IMR-90 (cell line): ENCODE measurements around the gene SLC4A7. TPM values are rescaled to one million over a fixed set of nuclear protein-coding genes. Genes with fewer than 3 reads are reported as not detected.

ENCODE experiments used
- ATAC-seq: fragments of 200-7000 bp; cut with Tn5 transposase; 2 replicates; pipeline ENCODE4 v1.9.1; 2020; ENCODE audit warnings: low read depth, mild to moderate bottlenecking, moderate library complexity
- BruUV-seq: library from RNA; stranded (reverse); fragments of 400-500 nt; replicated peaks from 2 replicates; lab custom pipeline; 2021; lab: Mats Ljungman, UMichigan
- CTCF ChIA-PET: fragments of 300-600 bp; formaldehyde crosslinking; extraction: SDS; loops from one replicate; lab custom pipeline; 2021; ENCODE audit warnings: antibody characterized with exemption; lab: Yijun Ruan, JAX
- POLR2A ChIA-PET: fragments of 300-600 bp; sonication (Branson Sonifier 250); formaldehyde crosslinking; loops from one replicate; lab custom pipeline; 2022; ENCODE audit warnings: antibody characterized with exemption; ENCODE audit not compliant: unreplicated experiment; lab: Charles Lee
- DNase-seq: peaks from one replicate; pipeline ENCODE4 v3.0.0; 2013
- H2AFZ ChIP-seq: replicated peaks from 2 replicates; pipeline ENCODE3; 2013; ENCODE audit warnings: low read length, mild to moderate bottlenecking; ENCODE audit not compliant: poor library complexity
- H2AK5ac ChIP-seq: 2 replicates; pipeline ENCODE4 v1.6.1; 2013; ENCODE audit warnings: low read depth, low read length, inconsistent platforms
- H2AK9ac ChIP-seq: replicated peaks from 2 replicates; pipeline ENCODE3; 2013; ENCODE audit warnings: mild to moderate bottlenecking, low read depth, low read length, moderate library complexity; ENCODE audit not compliant: poor library complexity
- H2BK120ac ChIP-seq: 2 replicates; pipeline ENCODE4 v1.6.1; 2013; ENCODE audit warnings: low read depth, low read length, inconsistent platforms
- H2BK15ac ChIP-seq: 3 replicates; pipeline ENCODE4 v1.6.1; 2013; ENCODE audit warnings: low read depth, low read length, inconsistent platforms
- H2BK20ac ChIP-seq: 2 replicates; pipeline ENCODE4 v1.6.1; 2013; ENCODE audit warnings: low read depth, mild to moderate bottlenecking, inconsistent platforms, low read length, moderate library complexity
- H2BK5ac ChIP-seq: 2 replicates; pipeline ENCODE4 v1.6.1; 2013; ENCODE audit warnings: mild to moderate bottlenecking, low read depth, low read length, inconsistent platforms; ENCODE audit not compliant: poor library complexity, severe bottlenecking
- H3K14ac ChIP-seq: replicated peaks from 2 replicates; pipeline ENCODE4 v1.6.1; 2013; ENCODE audit warnings: low read depth, low read length, inconsistent platforms
- H3K18ac ChIP-seq: 2 replicates; pipeline ENCODE4 v1.6.1; 2013; ENCODE audit warnings: low read depth, low read length, control low read depth
- H3K23ac ChIP-seq: 2 replicates; pipeline ENCODE4 v1.6.1; 2013; ENCODE audit warnings: low read depth, low read length, inconsistent platforms
- H3K27ac ChIP-seq: 2 replicates; pipeline ENCODE4 v1.5.1; 2013; ENCODE audit warnings: mild to moderate bottlenecking, control low read depth, low read length; ENCODE audit not compliant: insufficient read depth
- H3K27me3 ChIP-seq: 2 replicates; pipeline ENCODE4 v1.6.1; 2013; ENCODE audit warnings: low read length; ENCODE audit not compliant: control insufficient read depth, insufficient read depth
- H3K36me3 ChIP-seq: 2 replicates; pipeline ENCODE4 v1.6.1; 2013; ENCODE audit warnings: low read length, mixed read lengths; ENCODE audit not compliant: control insufficient read depth, insufficient read depth
- H3K4ac ChIP-seq: 2 replicates; pipeline ENCODE4 v1.6.1; 2013; ENCODE audit warnings: low read depth, low read length, inconsistent platforms
- H3K4me1 ChIP-seq: 2 replicates; pipeline ENCODE4 v1.6.1; 2013; ENCODE audit warnings: low read length, mixed read lengths; ENCODE audit not compliant: control insufficient read depth, insufficient read depth
- H3K4me2 ChIP-seq: 2 replicates; pipeline ENCODE4 v1.6.1; 2013; ENCODE audit warnings: low read depth, mild to moderate bottlenecking, control low read depth, low read length, moderate library complexity
- H3K4me3 ChIP-seq: 2 replicates; pipeline ENCODE4 v1.5.1; 2013; ENCODE audit warnings: low read depth, mild to moderate bottlenecking, control low read depth, low read length, moderate library complexity; ENCODE audit not compliant: insufficient read depth
- H3K56ac ChIP-seq: 2 replicates; pipeline ENCODE4 v1.6.1; 2013; ENCODE audit warnings: low read length, inconsistent platforms; ENCODE audit not compliant: insufficient read depth; ENCODE audit errors: extremely low read depth
- H3K79me1 ChIP-seq, 2 experiments: 2 replicates each; pipeline ENCODE4 v1.6.1; 2013; ENCODE audit warnings: low read length in 2 of 2, inconsistent platforms in 1 of 2, low read depth in 1 of 2
- H3K9ac ChIP-seq: 2 replicates; pipeline ENCODE4 v1.6.1; 2013; ENCODE audit warnings: low read depth, low read length, control low read depth
- H3K9me1 ChIP-seq: 2 replicates; pipeline ENCODE4 v1.6.1; 2013; ENCODE audit warnings: low read length, inconsistent platforms; ENCODE audit not compliant: insufficient read depth
- H3K9me3 ChIP-seq: 2 replicates; pipeline ENCODE4 v1.6.1; 2013; ENCODE audit warnings: low read length; ENCODE audit not compliant: control insufficient read depth, insufficient read depth
- H4K20me1 ChIP-seq: 2 replicates; pipeline ENCODE4 v1.6.1; 2013; ENCODE audit warnings: low read length, inconsistent platforms; ENCODE audit not compliant: insufficient read depth
- H4K5ac ChIP-seq: 2 replicates; pipeline ENCODE4 v1.6.1; 2013; ENCODE audit warnings: mild to moderate bottlenecking, low read depth, low read length, control low read depth
- H4K8ac ChIP-seq, 2 experiments: 2 replicates each; pipeline ENCODE4 v1.6.1; 2013; ENCODE audit warnings: low read depth in 2 of 2, low read length in 2 of 2, control low read depth in 1 of 2, inconsistent platforms in 1 of 2
- H4K91ac ChIP-seq: 2 replicates; pipeline ENCODE4 v1.6.1; 2013; ENCODE audit warnings: low read depth, low read length, inconsistent platforms; ENCODE audit not compliant: insufficient read depth
- BHLHE40 ChIP-seq: fragments of 150-350 bp; IDR thresholded peaks from 2 replicates; pipeline ENCODE4 v1.6.1; 2016; ENCODE audit warnings: mild to moderate bottlenecking, low read depth, low read length
- CEBPB ChIP-seq: IDR thresholded peaks from 2 replicates; pipeline ENCODE4 v1.6.1; 2012; ENCODE audit warnings: low read depth, low read length, improper control_type of control experiment
- CHD1 ChIP-seq: IDR thresholded peaks from 2 replicates; pipeline ENCODE4 v1.6.1; 2012; ENCODE audit warnings: low read depth, low read length, improper control_type of control experiment
- FOS ChIP-seq: fragments of 150-350 bp; IDR thresholded peaks from 2 replicates; pipeline ENCODE4 v1.6.1; 2016; ENCODE audit warnings: low read depth, low read length
- MAFK ChIP-seq: IDR thresholded peaks from 2 replicates; pipeline ENCODE4 v1.6.1; 2012; ENCODE audit warnings: low read depth, low read length, improper control_type of control experiment
- MAZ ChIP-seq: IDR thresholded peaks from 2 replicates; pipeline ENCODE4 v1.6.1; 2012; ENCODE audit warnings: low read depth, mild to moderate bottlenecking, low read length, improper control_type of control experiment, moderate library complexity, borderline replicate concordance
- MXI1 ChIP-seq: IDR thresholded peaks from 2 replicates; pipeline ENCODE4 v1.6.1; 2012; ENCODE audit warnings: low read depth, mild to moderate bottlenecking, low read length, moderate library complexity, borderline replicate concordance
- NFE2L2 ChIP-seq: fragments of 150-350 bp; IDR thresholded peaks from 2 replicates; pipeline ENCODE4 v1.6.1; 2016; ENCODE audit warnings: low read depth, mild to moderate bottlenecking, low read length
- POLR2A ChIP-seq: IDR thresholded peaks from 2 replicates; pipeline ENCODE4 v1.6.1; 2012; ENCODE audit warnings: mild to moderate bottlenecking, low read depth, low read length
- RAD21 ChIP-seq: IDR thresholded peaks from 2 replicates; pipeline ENCODE4 v1.6.1; 2012; ENCODE audit warnings: low read length, improper control_type of control experiment
- RCOR1 ChIP-seq: IDR thresholded peaks from 2 replicates; pipeline ENCODE4 v1.6.1; 2012; ENCODE audit warnings: mild to moderate bottlenecking, low read length, improper control_type of control experiment; ENCODE audit not compliant: insufficient replicate concordance
- RFX5 ChIP-seq: IDR thresholded peaks from 2 replicates; pipeline ENCODE4 v1.8.0; 2012; ENCODE audit warnings: low read depth, mild to moderate bottlenecking, low read length, moderate library complexity
- SMC3 ChIP-seq: fragments of 150-350 bp; IDR thresholded peaks from 2 replicates; pipeline ENCODE4 v1.6.1; 2016; ENCODE audit warnings: low read depth, mild to moderate bottlenecking, antibody characterized with exemption, low read length, moderate library complexity
- WGBS, 2 experiments: methylation state at CpG; one replicate each; pipeline versions ENCODE4 v1.1.5 to v1.1.7; 2013; ENCODE audit warnings: missing lambda C conversion rate in 2 of 2; ENCODE audit not compliant: insufficient read length in 1 of 2; ENCODE audit errors: extremely low coverage in 2 of 2; 5-methylcytosine and 5-hydroxymethylcytosine counted together
- dilution Hi-C: fragments of 300-500 bp; cut with HindIII; formaldehyde crosslinking; loops from one replicate; pipeline ENCODE4 v1.14.3; 2018; ENCODE audit warnings: low sequenced_read_pairs; ENCODE audit not compliant: unreplicated experiment
- in situ Hi-C: fragments of 300-500 bp; cut with MboI; formaldehyde crosslinking; loops from 3 replicates; pipeline ENCODE4 v1.14.3; 2019; ENCODE audit warnings: low sequenced_read_pairs, inconsistent platforms, mixed read lengths
- intact Hi-C: fragments of 100-400 bp; cut with micrococcal nuclease; formaldehyde crosslinking; loops from 2 replicates; pipeline ENCODE4 v1.10.0; 2022
- polyA plus RNA-seq, 3 experiments: library from polyadenylated mRNA; depleted of rRNA; stranded (reverse); fragments of >200 nt; gene quantifications; 2 replicates each; pipeline ENCODE4 v1.2.3, GENCODE V29; 2012; ENCODE audit warnings: low replicate concordance in 1 of 3
- total RNA-seq: library from RNA; depleted of rRNA; stranded (reverse); fragments of >200 nt; gene quantifications from 2 replicates; pipeline ENCODE4 v1.2.3, GENCODE V29; 2012
- TF ChIP-seq, protein P1 (sequence below): fragments of 150-350 bp; IDR thresholded peaks from 2 replicates; pipeline ENCODE4 v1.6.1; 2016; ENCODE audit warnings: low read depth, mild to moderate bottlenecking, low read length, moderate library complexity, borderline replicate concordance
- TF ChIP-seq, protein P2 (sequence below): fragments of 150-350 bp; IDR thresholded peaks from 2 replicates; pipeline ENCODE4 v1.6.1; 2017; ENCODE audit warnings: mild to moderate bottlenecking, antibody characterized with exemption, low read length, low read depth
- TF ChIP-seq, protein P3 (sequence below): conservative IDR thresholded peaks from 2 replicates; pipeline ENCODE4 v1.5.1; 2012; ENCODE audit warnings: mild to moderate bottlenecking, low read depth, low read length, improper control_type of control experiment

The SLC4A7 gene
- total and polyA plus RNA-seq, 2 of the 4 experiments (the other 2 are of a cell fraction) = 17.7 to 50.4 TPM

DNA sequence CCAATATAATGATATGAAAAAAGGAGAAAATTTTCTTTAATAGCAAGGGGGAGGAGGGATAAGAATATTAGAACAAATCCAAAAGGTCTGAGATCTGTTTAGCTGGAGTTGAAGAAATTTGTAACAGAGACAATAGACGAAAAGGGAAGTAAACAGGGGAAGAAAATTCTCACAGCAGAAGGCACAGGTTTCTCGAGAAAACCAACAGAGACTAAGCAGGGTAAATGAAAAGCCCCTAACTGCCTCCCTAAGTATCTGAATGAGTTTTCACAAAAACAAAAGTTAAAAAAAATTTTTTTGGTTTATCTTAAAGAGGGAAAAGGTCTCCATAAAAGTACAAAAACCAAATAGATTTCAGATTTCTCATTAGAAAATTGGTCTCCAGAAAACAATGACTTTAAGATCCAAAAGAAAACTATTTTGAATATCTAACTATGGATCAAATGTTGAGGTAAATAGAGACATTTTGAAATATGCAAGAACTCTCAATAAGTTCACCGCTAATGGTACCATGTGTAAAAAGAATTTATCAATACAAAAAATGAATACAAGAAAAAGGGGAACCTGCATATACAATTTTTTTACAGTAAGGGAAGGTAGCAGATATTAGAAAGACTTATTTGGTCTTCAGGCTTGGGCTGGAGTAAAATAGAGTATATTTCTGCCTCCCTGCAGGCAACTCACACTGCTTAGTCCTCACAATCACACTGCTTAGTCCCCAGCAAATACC is 91.1 kb downstream of the SLC4A7 start:
- no peak overlapping the region for H2AFZ ChIP-seq
- WGBS, 2 experiments = no CpG with 5 or more reads among the region's 3 CpGs
- H3K36me3 ChIP-seq = peaks cover 16% of the 10 kb centered on the region
- dilution Hi-C loops = no loop called here
- H4K8ac ChIP-seq = no peak overlapping the region
- no peaks in the 10 kb centered on the region for H3K4me1 ChIP-seq
- no peaks in the 10 kb centered on the region; the same call in 1 of the 2 replicates for H3K9me1 ChIP-seq
- no peak overlapping the region for H2BK20ac ChIP-seq
- H3K27me3 ChIP-seq = no peaks in the 10 kb centered on the region
- H3K79me1 ChIP-seq = peaks cover 6 to 22% of the 10 kb centered on the region in 2 experiments; a peak in 2 of 4 replicates
- in situ Hi-C loops = no loop called here
- no peak overlapping the region for H4K5ac ChIP-seq
- DNase-seq = no peak
- no peak overlapping the region for H2BK120ac ChIP-seq
- no peak overlapping the region for H3K18ac ChIP-seq
- no peak overlapping the region for H3K4me2 ChIP-seq
- no peak overlapping the region for H3K4ac ChIP-seq
- H2BK15ac ChIP-seq = no peak overlapping the region
- no peak overlapping the region for H3K9ac ChIP-seq
- H3K14ac ChIP-seq = no peak overlapping the region
- H3K56ac ChIP-seq = no peak overlapping the region
- H2BK5ac ChIP-seq = no peak overlapping the region
- H3K4me3 ChIP-seq = no peak overlapping the region
- POLR2A ChIA-PET = interaction anchor here (0.6 kb wide), 1 partner anchor 15 kb away, joined by 3 read pairs; no protein-coding TSS in a partner anchor
- no peak overlapping the region for H4K91ac ChIP-seq
- H2AK9ac ChIP-seq = no peak overlapping the region
- H2AK5ac ChIP-seq = no peak overlapping the region
- ATAC-seq = no peak
- TF ChIP-seq NFE2L2 = no peak
- TF ChIP-seq SMC3 = no peak
- TF ChIP-seq, protein P1, sequence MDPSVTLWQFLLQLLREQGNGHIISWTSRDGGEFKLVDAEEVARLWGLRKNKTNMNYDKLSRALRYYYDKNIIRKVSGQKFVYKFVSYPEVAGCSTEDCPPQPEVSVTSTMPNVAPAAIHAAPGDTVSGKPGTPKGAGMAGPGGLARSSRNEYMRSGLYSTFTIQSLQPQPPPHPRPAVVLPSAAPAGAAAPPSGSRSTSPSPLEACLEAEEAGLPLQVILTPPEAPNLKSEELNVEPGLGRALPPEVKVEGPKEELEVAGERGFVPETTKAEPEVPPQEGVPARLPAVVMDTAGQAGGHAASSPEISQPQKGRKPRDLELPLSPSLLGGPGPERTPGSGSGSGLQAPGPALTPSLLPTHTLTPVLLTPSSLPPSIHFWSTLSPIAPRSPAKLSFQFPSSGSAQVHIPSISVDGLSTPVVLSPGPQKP = no peak
- TF ChIP-seq MAFK = no peak
- no peak for TF ChIP-seq RAD21
- TF ChIP-seq MXI1 = no peak
- TF ChIP-seq, protein P2, sequence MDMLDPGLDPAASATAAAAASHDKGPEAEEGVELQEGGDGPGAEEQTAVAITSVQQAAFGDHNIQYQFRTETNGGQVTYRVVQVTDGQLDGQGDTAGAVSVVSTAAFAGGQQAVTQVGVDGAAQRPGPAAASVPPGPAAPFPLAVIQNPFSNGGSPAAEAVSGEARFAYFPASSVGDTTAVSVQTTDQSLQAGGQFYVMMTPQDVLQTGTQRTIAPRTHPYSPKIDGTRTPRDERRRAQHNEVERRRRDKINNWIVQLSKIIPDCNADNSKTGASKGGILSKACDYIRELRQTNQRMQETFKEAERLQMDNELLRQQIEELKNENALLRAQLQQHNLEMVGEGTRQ = no peak
- TF ChIP-seq CHD1 = no peak
- TF ChIP-seq POLR2A = no peak
- no peak for TF ChIP-seq BHLHE40
- TF ChIP-seq, protein P3, sequence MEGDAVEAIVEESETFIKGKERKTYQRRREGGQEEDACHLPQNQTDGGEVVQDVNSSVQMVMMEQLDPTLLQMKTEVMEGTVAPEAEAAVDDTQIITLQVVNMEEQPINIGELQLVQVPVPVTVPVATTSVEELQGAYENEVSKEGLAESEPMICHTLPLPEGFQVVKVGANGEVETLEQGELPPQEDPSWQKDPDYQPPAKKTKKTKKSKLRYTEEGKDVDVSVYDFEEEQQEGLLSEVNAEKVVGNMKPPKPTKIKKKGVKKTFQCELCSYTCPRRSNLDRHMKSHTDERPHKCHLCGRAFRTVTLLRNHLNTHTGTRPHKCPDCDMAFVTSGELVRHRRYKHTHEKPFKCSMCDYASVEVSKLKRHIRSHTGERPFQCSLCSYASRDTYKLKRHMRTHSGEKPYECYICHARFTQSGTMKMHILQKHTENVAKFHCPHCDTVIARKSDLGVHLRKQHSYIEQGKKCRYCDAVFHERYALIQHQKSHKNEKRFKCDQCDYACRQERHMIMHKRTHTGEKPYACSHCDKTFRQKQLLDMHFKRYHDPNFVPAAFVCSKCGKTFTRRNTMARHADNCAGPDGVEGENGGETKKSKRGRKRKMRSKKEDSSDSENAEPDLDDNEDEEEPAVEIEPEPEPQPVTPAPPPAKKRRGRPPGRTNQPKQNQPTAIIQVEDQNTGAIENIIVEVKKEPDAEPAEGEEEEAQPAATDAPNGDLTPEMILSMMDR = no peak
- no peak for TF ChIP-seq MAZ
- TF ChIP-seq RCOR1 = no peak
- TF ChIP-seq FOS = no peak
- no peak for TF ChIP-seq CEBPB
- TF ChIP-seq RFX5 = no peak
- H3K23ac ChIP-seq = no peak overlapping the region
- intact Hi-C loops = no loop called here
- CTCF ChIA-PET = no interaction called here
- no peaks in the 10 kb centered on the region for H4K20me1 ChIP-seq
- no TSS peak for BruUV-seq
- H3K27ac ChIP-seq = no peak overlapping the region
- H3K9me3 ChIP-seq = no peaks in the 10 kb centered on the region
